ENCODE measurements around the gene ATP6V1A. TPM values are rescaled to one million over a fixed set of nuclear protein-coding genes. Genes with fewer than 3 reads are reported as not detected.
A peak's percentile ranks its signal among the peaks of the same experiment; 100 is the strongest.

The ATP6V1A gene
- total and polyA plus RNA-seq, 2 of the 13 experiments (the other 11 are each of a cell fraction or from before 2014, with no cell fraction given), result 23.4 to 95.1 TPM

DNA sequence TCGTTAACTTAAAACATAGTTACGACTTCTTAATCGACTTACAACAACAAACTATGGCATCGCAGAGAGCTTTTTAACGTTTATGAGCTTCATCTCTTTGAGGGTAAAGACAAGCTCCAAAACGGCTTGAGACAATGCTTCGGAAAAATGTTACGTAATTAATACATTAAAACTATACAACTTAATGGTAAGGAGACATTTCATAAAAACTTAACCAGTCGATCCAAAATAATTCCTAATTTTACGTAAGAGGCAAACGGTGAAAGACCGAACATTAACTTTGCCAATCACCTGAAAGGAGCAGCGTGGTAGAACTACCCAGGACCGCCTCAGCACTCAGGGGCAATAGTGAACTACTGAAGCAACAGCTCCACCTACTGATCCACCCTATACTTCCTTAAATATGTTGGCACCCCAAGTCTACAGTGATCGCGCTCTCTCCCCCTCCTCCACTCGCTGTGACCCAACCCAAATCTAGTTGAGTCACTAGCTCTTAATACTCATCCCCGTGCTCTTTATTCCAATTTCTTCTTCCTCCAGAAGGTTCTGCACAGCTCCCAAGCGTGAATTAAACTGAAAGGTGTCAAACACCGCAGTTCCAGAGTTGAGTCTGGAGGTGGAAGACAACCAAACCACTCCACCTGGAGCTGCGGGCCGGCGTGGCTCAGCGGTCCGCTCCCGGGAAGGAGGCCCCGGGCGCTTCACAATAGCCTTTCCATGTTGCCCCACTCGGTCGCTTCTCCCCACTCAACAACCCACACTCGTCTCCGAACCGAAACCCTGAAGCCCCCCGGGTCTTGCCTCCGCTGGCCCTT lies 1.7 kb upstream of the ATP6V1A start (continued):
- TF ChIP-seq ZNF3 (CRISPR knock-in tag; IDR thresholded peaks at IDR 0.05), result no peak
- no peak for TF ChIP-seq ZNF761 (CRISPR knock-in tag; conservative IDR thresholded peaks at IDR 0.05)
- TF ChIP-seq STAT5B (CRISPR knock-in tag; IDR thresholded peaks at IDR 0.05), result no peak
- no peak for TF ChIP-seq ZNF841 (CRISPR knock-in tag; IDR thresholded peaks at IDR 0.05; ENCODE audit: borderline replicate concordance)
- TF ChIP-seq POLR2AphosphoS2 (IDR thresholded peaks at IDR 0.05; ENCODE audit: low read depth, low read length), result no peak
- no peak for TF ChIP-seq FOXK1 (CRISPR knock-in tag; IDR thresholded peaks at IDR 0.05; ENCODE audit: borderline replicate concordance, low read depth)
- TF ChIP-seq PRPF4 (IDR thresholded peaks at IDR 0.05; ENCODE audit: low read depth, low read length, poor library complexity, severe bottlenecking), result no peak
- TF ChIP-seq ZKSCAN5 (CRISPR knock-in tag; IDR thresholded peaks at IDR 0.05), result no peak
- TF ChIP-seq, protein P1, sequence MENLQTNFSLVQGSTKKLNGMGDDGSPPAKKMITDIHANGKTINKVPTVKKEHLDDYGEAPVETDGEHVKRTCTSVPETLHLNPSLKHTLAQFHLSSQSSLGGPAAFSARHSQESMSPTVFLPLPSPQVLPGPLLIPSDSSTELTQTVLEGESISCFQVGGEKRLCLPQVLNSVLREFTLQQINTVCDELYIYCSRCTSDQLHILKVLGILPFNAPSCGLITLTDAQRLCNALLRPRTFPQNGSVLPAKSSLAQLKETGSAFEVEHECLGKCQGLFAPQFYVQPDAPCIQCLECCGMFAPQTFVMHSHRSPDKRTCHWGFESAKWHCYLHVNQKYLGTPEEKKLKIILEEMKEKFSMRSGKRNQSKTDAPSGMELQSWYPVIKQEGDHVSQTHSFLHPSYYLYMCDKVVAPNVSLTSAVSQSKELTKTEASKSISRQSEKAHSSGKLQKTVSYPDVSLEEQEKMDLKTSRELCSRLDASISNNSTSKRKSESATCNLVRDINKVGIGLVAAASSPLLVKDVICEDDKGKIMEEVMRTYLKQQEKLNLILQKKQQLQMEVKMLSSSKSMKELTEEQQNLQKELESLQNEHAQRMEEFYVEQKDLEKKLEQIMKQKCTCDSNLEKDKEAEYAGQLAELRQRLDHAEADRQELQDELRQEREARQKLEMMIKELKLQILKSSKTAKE (CRISPR knock-in tag; IDR thresholded peaks at IDR 0.05; ENCODE audit: borderline replicate concordance), result no peak
- TF ChIP-seq MEF2D (CRISPR knock-in tag; IDR thresholded peaks at IDR 0.05), result peak; percentile 16; the same call in 1 of the 2 replicates
- TF ChIP-seq CHD4 (IDR thresholded peaks at IDR 0.05; ENCODE audit: borderline replicate concordance, low read length), result no peak
- no peak for TF ChIP-seq SATB2 (CRISPR knock-in tag; IDR thresholded peaks at IDR 0.05)
- TF ChIP-seq MED1 (CRISPR knock-in tag; IDR thresholded peaks at IDR 0.05), result no peak
- TF ChIP-seq, protein P2, sequence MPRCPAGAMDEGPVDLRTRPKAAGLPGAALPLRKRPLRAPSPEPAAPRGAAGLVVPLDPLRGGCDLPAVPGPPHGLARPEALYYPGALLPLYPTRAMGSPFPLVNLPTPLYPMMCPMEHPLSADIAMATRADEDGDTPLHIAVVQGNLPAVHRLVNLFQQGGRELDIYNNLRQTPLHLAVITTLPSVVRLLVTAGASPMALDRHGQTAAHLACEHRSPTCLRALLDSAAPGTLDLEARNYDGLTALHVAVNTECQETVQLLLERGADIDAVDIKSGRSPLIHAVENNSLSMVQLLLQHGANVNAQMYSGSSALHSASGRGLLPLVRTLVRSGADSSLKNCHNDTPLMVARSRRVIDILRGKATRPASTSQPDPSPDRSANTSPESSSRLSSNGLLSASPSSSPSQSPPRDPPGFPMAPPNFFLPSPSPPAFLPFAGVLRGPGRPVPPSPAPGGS (CRISPR knock-in tag; IDR thresholded peaks at IDR 0.05), result no peak
- no peak for TF ChIP-seq FOXK2 (IDR thresholded peaks at IDR 0.05)
- no peak for TF ChIP-seq GABPB1 (CRISPR knock-in tag; IDR thresholded peaks at IDR 0.05)
- no peak for TF ChIP-seq ZFP37 (CRISPR knock-in tag; IDR thresholded peaks at IDR 0.05; ENCODE audit: borderline replicate concordance)
- TF ChIP-seq NAIF1 (CRISPR knock-in tag; IDR thresholded peaks at IDR 0.05; ENCODE audit: borderline replicate concordance), result no peak; the same call in 1 of the 2 replicates
- TF ChIP-seq, protein P3, sequence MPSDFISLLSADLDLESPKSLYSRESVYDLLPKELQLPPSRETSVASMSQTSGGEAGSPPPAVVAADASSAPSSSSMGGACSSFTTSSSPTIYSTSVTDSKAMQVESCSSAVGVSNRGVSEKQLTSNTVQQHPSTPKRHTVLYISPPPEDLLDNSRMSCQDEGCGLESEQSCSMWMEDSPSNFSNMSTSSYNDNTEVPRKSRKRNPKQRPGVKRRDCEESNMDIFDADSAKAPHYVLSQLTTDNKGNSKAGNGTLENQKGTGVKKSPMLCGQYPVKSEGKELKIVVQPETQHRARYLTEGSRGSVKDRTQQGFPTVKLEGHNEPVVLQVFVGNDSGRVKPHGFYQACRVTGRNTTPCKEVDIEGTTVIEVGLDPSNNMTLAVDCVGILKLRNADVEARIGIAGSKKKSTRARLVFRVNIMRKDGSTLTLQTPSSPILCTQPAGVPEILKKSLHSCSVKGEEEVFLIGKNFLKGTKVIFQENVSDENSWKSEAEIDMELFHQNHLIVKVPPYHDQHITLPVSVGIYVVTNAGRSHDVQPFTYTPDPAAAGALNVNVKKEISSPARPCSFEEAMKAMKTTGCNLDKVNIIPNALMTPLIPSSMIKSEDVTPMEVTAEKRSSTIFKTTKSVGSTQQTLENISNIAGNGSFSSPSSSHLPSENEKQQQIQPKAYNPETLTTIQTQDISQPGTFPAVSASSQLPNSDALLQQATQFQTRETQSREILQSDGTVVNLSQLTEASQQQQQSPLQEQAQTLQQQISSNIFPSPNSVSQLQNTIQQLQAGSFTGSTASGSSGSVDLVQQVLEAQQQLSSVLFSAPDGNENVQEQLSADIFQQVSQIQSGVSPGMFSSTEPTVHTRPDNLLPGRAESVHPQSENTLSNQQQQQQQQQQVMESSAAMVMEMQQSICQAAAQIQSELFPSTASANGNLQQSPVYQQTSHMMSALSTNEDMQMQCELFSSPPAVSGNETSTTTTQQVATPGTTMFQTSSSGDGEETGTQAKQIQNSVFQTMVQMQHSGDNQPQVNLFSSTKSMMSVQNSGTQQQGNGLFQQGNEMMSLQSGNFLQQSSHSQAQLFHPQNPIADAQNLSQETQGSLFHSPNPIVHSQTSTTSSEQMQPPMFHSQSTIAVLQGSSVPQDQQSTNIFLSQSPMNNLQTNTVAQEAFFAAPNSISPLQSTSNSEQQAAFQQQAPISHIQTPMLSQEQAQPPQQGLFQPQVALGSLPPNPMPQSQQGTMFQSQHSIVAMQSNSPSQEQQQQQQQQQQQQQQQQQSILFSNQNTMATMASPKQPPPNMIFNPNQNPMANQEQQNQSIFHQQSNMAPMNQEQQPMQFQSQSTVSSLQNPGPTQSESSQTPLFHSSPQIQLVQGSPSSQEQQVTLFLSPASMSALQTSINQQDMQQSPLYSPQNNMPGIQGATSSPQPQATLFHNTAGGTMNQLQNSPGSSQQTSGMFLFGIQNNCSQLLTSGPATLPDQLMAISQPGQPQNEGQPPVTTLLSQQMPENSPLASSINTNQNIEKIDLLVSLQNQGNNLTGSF (CRISPR knock-in tag; IDR thresholded peaks at IDR 0.05), result no peak
- TF ChIP-seq ASH2L (IDR thresholded peaks at IDR 0.05; ENCODE audit: insufficient read length, low read depth, low read length), result no peak
- peak; percentile 25 for TF ChIP-seq ZEB1 (IDR thresholded peaks at IDR 0.05; ENCODE audit: insufficient replicate concordance, low read depth)
- TF ChIP-seq SSRP1 (CRISPR knock-in tag; IDR thresholded peaks at IDR 0.05), result no peak
- TF ChIP-seq NFATC3 (CRISPR knock-in tag; IDR thresholded peaks at IDR 0.05), result no peak
